ENCODE data around the gene BBOX1.
"Not testable (repeated sequence)": the region's sequence is repeated elsewhere in the genome, so short reads cannot be mapped to it uniquely, and the experiment has no call there.

Gene BBOX1

DNA sequence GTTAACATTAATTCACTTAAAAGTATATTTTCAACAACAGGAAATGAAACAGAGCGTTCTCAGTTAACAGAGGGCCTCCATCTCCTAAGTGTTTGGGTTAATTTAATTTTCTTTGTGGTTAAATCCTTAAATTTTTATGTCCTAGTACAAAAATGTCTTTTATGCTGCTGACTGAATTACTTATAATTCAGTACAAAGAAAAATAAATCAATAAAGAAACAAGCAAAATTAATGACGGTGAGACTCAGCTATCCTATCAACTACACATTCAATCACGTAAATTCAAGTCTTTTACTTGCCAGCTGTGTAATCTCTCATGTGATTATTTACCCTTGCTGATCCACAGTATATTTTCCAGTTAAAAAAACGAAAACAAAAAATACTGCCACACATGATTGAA, 81.4 kb downstream of the BBOX1 start:
- DNase-seq: no peak

DNA sequence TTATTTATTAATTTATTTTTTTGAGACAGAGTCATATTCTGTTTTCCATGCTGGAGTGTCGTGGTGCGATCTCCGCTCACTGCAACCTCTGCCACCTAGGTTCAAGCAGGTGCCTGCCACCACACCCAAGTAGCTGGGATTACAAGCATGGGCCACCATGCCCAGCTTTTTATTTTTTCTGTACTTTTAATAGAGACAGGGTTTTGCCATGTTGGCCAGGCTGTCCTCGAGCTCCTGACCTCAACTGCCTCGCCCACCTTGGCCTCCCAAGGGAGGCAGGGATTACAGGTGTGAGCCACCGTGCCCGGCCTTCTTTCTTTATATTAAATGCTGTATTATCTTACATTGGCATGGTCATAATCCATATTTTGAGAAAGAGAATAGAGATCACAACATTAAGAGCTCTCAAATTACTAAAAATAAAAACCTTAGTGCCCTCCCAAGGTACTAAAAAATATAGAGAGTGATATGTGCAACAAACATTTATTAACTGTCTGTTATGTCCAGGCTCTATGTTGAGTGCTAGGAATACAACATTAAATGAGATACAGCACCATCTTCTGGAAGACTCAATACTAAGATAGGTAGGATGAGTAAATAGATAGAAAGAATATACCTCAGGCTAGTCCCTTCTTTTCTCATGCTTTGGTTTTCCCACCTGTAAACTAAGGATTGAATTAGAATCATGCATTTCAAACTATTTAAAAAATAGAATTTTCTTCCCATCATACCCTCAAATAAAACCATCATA, 84.1 kb downstream of the BBOX1 start:
- no peak for DNase-seq

DNA sequence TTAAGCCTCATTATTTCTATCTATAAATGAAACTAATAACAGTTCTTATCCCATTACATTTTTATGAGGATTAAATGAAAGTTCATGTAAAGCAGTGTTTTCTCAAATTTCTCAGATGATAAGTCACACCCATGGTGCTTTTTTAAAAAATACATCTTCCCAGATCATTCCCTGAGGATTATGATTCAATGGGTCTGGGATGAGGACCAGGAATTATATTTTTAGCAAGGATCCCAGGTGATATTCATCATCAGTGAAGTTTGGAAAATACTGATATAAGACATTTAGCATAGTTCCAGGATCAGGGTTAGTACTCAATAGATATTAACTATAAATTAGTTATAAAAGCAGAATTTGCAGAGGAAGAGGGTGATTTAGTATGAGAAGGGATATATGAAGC, 89.1 kb downstream of the BBOX1 start:
- no peak for DNase-seq

GRCh38 chr11:27130806-27131205, 90.2 kb downstream of the BBOX1 start:
- DNase-seq: no peak

GRCh38 chr11:27135924-27136329, 95.3 kb downstream of the BBOX1 start:
- not testable (repeated sequence) for DNase-seq

- DNase-seq: no peak
Measured at GRCh38 chr11:27138716-27139115, 98.1 kb downstream of the BBOX1 start.

- DNase-seq: no peak
Measured at GRCh38 chr11:27139742-27140367, 99.2 kb downstream of the BBOX1 start.

DNA sequence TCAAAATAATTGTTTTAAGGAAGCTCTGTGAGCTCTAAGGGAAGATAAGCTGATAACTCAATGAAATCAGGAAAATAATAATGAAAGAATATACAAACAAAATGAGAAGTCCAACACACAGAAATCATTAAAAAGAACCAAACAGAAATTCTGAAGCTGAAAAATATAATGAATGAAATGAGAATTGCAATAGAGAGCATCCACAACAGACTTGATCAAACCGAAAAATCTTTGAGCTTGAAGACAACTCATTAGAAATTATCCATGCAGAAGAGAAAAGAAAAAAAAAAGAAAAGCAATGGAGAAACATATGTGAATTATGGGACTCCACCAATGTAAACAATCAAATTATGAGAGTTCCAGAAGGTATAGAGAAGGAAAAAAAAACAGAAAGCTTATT, 101.0 kb downstream of the BBOX1 start:
- DNase-seq: no peak

DNA sequence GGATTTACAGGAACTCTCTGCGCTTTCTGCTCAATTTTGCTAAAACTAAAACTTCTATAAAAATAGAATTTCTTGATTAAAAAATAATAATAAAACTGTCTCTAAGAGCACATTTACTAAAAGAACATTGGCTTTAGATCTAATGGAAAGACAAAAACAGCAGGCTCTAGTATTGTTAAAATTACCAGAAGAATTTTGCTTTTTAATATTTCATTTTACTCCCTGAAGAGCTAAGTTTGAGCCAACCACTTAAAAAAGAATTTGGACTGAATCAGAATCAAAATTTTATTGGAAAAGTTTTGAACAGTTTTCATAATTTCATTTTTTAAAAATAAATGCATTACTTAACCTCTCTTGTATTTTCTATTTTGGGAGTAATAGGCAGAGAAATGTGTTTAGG, 107.3 kb downstream of the BBOX1 start:
- no peak for DNase-seq

DNA sequence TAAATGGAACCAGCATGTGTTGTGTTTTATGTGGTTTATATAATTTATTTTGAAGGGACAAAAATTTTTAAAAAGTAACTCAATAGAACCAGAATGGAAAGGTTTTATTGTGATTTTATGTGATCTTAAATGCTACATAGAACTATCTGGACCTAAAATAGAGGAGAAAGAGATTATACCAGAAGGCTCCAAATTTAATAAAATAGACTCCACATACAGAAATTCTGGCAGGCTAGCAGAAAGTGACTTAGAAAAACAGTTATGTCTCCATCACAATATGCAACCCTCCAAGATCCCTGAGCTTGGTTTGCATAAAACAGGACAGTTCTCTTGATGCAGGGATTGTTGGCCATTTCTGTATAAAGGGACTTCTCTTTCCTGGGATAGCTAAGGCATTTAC, 107.9 kb downstream of the BBOX1 start:
- no peak for DNase-seq

DNA sequence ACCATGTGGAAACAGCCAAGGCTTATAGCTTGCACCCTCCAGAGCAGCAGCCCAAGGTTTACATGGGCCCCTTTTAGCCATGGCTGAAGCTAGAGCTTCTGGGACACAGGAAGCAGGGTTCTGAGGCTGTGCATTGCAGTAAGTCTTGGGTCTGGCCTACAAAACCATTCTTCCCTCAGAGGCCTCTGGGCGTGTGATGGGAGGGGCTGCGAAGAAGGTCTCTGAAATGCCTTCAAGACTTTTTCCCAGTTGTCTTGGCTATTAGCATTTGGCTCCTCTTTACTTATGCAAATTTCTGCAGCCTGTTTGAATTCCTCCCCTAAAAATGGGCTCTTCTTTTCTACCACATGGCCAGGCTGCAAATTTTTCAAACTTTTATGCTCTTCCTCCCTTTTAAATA, 109.5 kb downstream of the BBOX1 start:
- no peak for DNase-seq

- DNase-seq: no peak
Measured at GRCh38 chr11:27153136-27153535, 112.5 kb downstream of the BBOX1 start.

DNA sequence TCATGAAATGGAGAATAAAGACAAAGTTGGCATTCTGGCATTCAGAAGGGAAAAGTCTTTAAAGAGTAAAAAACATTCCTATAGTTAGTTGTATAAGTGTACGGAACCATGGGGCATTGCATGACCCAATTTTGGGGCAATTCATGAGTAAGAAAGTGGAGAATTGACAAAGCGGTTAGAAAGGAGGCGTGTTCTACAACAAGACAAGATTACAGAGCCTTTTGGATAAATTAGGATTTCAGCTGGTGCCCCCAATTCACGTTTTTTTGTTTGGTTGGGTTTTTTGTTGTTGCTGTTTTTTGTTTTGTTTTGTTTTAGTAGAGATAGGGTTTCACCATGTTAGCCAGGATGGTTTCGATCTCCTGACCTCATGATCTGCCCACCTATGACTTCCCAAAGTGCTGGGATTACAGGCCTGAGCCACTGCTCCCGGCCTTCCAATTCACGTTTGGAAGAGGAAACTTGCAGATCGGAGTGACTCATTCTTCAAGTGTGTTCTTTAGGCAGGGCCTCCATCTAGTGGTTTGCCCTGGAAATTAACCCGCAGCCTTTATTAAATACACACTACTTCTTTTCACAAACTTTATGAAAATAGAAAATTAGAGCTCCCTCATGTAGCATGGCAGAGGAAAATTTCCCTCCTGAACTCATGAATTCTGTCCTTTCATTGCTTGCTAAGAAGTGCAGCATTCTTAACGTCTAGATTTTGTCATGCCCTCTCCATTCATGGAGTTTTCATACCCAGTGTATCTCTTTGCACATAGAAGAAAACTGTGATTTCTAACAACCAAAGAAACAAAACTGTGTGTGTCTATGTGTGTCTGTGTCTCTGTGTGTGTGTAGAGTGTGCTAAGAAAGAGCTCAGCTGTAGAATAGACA, 118.1 kb downstream of the BBOX1 start:
- peak in 41 of 56 donors; percentile 1 to 68 (median 23) for DNase-seq

DNA sequence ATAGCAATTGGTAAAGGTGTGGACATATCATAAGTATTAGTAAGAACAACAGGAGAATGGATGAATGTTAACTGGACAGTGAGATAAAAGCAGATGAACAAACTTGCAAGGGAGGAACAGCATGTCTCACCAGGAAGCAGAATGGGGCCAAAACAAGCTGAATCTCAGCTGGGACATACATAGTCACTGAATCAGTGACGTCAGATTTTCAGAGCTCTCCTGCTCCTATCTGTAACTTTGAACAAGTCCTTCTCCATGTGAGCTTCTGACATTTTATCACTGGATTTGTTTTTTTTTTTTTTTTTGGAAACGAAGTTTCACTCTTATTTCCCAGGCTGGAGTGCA, 118.7 kb downstream of the BBOX1 start:
- no peak for DNase-seq

- DNase-seq: no peak
Measured at GRCh38 chr11:27161071-27161470, 120.5 kb downstream of the BBOX1 start.

DNA sequence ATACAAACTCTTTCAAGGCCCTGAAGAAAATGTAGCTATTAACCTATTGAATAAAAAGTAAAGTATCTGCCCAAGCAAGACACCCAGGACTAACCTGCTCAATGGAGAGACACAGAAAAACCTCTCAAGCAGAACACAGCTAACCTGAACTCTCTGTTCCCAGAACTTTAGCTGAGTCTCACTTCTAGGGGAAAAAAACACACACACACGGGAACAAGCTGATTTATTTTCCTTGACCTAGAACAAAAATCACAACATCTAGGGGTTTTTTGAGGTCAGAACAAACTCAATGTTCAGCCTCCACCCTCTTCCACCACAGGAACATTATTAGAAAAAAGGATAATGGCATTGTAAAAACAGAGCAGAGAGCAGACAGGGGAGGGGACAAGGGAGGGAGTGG, 121.6 kb downstream of the BBOX1 start:
- DNase-seq: no peak

DNA sequence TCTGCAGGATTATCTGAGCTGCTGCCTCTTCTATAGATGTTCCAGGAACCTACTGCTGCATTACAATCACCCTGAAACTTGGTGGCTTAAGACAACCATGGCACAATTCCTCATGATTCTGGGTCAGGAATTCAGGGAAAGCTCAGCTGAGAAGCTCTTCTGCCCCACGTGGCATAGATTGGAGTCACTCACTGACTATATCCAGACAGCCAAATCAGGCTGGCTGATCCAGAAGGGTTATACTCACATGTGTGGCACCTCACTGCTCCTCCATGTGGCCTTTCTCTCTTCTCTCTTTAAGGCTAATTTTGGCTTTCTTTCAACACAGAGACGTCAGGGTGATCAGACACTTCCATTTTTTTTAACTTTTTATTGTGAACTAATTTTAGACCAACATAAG, 125.5 kb downstream of the BBOX1 start:
- DNase-seq: no peak

DNA sequence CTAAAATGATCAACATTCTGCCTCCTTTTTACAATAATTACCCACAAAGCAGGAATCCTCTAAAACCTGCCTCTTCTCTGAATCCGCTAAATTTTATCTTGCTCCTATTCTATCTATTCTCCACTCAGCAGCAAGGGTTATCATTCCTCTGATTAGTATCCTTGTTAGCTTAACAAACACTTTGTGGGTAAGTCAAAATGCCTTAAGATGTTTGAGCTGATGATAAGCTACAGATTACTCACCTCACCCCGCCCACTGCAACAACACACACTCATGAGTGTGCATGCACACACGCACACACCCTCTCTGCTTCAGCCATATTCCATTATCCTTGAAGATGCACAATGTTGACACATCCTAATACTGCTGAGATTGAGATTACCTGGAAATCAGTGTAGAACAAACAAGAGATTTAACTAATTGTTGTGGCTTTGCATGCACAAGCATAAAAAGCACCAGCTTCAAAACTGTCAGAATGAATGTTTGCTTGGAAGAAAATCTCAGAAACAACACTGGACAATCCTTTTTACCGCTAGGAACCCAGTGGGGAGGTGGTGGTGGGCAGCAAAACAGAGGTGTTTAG, 130.9 kb downstream of the BBOX1 start:
- no peak for DNase-seq

GRCh38 chr11:27173545-27173944, 132.9 kb downstream of the BBOX1 start:
- DNase-seq: no peak

- no peak for DNase-seq
Measured at GRCh38 chr11:27174021-27174420, 133.4 kb downstream of the BBOX1 start.

GRCh38 chr11:27174672-27175210, 134.1 kb downstream of the BBOX1 start:
- no peak for DNase-seq

- not testable (repeated sequence) for DNase-seq
Measured at GRCh38 chr11:27175562-27175961, 134.9 kb downstream of the BBOX1 start.

Measured in nucleus accumbens (tissue), 56 donors.